Choroid plexus epithelial cell (primary cell): ENCODE results near the gene MPPED2.

Experiments used
- DNase-seq: peaks from one replicate; pipeline ENCODE4 v3.0.0-alpha.2; 2010; ENCODE audit warnings: low read depth
- H3K4me3 ChIP-seq: 2 replicates; pipeline ENCODE4 v1.5.1; 2011; ENCODE audit warnings: low read depth, mild to moderate bottlenecking, control low read depth, low read length, moderate library complexity
- CTCF ChIP-seq: conservative IDR thresholded peaks from 2 replicates; pipeline ENCODE4 v1.5.1; 2011; ENCODE audit warnings: low read depth, mild to moderate bottlenecking, control low read depth, inconsistent platforms, low read length, moderate library complexity

Gene MPPED2

DNA sequence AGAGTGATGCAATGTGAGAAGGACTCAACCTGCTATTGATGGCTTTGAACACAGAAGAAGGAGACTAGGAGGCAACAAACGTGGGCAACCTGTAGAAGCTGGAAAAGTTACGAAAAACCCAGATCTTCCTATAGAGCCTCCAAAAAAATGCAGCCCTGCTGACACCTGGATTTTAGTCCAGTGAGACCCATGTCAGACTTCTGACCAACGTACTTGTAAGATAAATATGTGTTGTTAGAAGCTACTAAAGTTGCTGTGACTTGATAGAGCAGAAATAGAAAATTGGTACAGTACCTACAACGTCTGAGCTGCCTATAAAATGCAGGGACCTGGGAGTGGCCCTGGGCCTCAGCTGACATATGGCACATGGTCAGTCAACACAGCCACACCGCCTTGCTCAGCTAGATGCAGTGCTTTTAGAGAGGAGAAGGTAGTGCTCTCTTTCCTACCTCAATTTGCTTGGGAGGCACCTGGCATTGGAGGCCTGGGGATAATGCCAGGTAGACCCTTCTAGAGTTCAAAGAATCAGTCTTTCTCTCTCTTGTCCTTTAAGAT, 165.8 kb downstream of the MPPED2 start:
- no peak for DNase-seq
- no peak for TF ChIP-seq CTCF
- no peak overlapping the region for H3K4me3 ChIP-seq

GRCh38 chr11:30414806-30415205, 171.3 kb downstream of the MPPED2 start:
- no peak for DNase-seq
- no peak for TF ChIP-seq CTCF

GRCh38 chr11:30414244-30414643, 171.9 kb downstream of the MPPED2 start:
- no peak overlapping the region for H3K4me3 ChIP-seq
- DNase-seq: no peak
- no peak for TF ChIP-seq CTCF

More at GRCh38 chr11:30414806-30415205, 171.3 kb downstream of the MPPED2 start:
- H3K4me3 ChIP-seq: no peak overlapping the region

GRCh38 chr11:30412509-30412908, 173.6 kb downstream of the MPPED2 start:
- DNase-seq: no peak
- no peak for TF ChIP-seq CTCF
- H3K4me3 ChIP-seq: no peak overlapping the region

GRCh38 chr11:30411383-30411782, 174.8 kb downstream of the MPPED2 start:
- no peak overlapping the region for H3K4me3 ChIP-seq
- TF ChIP-seq CTCF: no peak
- DNase-seq: no peak

DNA sequence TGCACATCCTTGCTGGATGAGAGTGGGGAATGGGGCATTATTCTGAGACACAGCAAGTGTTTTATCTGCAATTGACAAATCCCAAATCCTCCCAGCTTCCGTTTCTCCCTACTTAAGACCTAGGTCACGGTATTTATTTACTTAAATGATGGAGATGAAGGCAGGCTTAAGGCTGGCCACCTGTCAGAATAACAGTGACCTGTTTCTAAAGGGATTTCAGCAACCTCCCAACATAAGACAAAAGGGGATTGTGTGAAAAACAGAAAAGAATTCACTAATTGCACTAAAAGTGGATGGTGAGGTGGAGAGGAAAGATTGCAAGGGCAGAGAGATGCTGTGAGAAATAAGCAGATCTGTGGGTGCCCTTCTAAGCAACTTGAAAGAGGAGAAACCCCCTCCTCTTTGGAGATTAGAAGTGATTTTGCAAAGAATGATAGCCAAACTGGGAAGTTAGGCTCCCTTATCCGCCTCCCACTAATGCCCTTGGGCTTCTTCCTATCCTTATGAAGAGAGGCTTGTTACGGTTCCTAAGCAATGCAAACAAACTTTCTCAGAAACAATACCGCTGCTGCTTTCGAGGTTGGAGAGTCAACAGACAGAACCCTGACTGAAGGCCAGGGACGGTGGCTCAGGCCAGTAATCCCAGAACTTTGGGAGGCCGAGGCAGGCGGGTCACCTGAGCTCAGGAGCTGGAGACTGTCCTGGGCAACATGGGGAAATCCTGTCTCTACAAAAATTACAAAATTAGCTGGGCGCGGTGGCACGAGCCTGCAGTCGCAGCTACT, 179.0 kb downstream of the MPPED2 start:
- H3K4me3 ChIP-seq: no peak overlapping the region
- no peak for TF ChIP-seq CTCF
- no peak for DNase-seq

- no peak for DNase-seq
- TF ChIP-seq CTCF: no peak
- no peak overlapping the region for H3K4me3 ChIP-seq
Measured at GRCh38 chr11:30405385-30405784, 180.8 kb downstream of the MPPED2 start.
